PC-9 (cell line): ENCODE results near the gene MRPL55.

ENCODE experiments used
- CTCF ChIP-seq: fragments of 200-600 bp; sonication (generic); conservative IDR thresholded peaks from 2 replicates; pipeline ENCODE4 v1.6.1; 2017; ENCODE audit warnings: mixed run types, antibody characterized with exemption, mild to moderate bottlenecking, moderate library complexity
- EZH2 ChIP-seq: fragments of 200-600 bp; sonication (generic); IDR thresholded peaks from 2 replicates; pipeline ENCODE4 v1.8.0; 2017; ENCODE audit warnings: antibody characterized with exemption, low read depth

GRCh38 chr1:228154021-228154669, 45.0 kb upstream of the MRPL55 start:
- no peak for TF ChIP-seq CTCF
- no peak for TF ChIP-seq EZH2
